Body of pancreas (tissue), 4 donors: ENCODE measurements around the gene NLGN1.

Source experiments
- POLR2A ChIP-seq, 3 donors: fragments of 450-650 bp; IDR thresholded peaks; one replicate each; pipeline ENCODE4 v1.6.1; 2016; ENCODE audit warnings: antibody characterized with exemption in 3 of 3, mild to moderate bottlenecking in 2 of 3
- TF ChIP-seq, protein P1 (sequence below), 7 experiments: fragments of 450-650 bp in 4 of 7; fragments of 200-600 bp in 3 of 7; sonication (generic) in 3 of 7; IDR thresholded peaks; one replicate each; pipeline ENCODE4 v1.5.1; 2016 to 2019; ENCODE audit warnings: antibody characterized with exemption in 7 of 7

DNA sequence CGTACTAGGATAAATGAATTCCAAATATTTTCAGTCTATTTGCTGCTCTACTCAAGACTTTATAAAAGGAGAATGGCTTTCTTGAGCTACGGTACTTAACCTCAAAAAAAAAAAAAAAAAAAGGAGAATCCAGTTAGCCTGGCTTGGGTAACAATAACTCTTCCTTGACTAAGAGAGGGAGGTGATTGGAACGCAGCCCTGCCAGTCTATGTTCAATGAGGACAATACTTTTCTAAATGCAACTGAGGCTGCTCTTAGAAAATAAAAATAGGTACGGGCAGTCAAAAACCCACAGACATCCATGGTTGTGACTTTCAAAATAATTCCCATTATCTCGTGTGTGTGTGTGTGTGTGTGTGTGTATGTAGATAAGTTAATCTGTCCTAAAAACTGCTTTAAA lies 799.9 kb downstream of the NLGN1 start:
- TF ChIP-seq, protein P1, sequence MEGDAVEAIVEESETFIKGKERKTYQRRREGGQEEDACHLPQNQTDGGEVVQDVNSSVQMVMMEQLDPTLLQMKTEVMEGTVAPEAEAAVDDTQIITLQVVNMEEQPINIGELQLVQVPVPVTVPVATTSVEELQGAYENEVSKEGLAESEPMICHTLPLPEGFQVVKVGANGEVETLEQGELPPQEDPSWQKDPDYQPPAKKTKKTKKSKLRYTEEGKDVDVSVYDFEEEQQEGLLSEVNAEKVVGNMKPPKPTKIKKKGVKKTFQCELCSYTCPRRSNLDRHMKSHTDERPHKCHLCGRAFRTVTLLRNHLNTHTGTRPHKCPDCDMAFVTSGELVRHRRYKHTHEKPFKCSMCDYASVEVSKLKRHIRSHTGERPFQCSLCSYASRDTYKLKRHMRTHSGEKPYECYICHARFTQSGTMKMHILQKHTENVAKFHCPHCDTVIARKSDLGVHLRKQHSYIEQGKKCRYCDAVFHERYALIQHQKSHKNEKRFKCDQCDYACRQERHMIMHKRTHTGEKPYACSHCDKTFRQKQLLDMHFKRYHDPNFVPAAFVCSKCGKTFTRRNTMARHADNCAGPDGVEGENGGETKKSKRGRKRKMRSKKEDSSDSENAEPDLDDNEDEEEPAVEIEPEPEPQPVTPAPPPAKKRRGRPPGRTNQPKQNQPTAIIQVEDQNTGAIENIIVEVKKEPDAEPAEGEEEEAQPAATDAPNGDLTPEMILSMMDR (IDR thresholded peaks at IDR 0.05): no peak
- TF ChIP-seq POLR2A (IDR thresholded peaks at IDR 0.05): no peak
